Lower leg skin (tissue), 3 donors: ENCODE data around the gene RAB3C.

Experiments used
- CTCF ChIP-seq, 3 donors: fragments of 450-650 bp; IDR thresholded peaks; one replicate each; pipeline ENCODE4 v1.5.1; 2016; ENCODE audit warnings: antibody characterized with exemption in 3 of 3, mild to moderate bottlenecking in 3 of 3, moderate library complexity in 2 of 3
- POLR2A ChIP-seq, 2 donors: fragments of 450-650 bp; IDR thresholded peaks; one replicate each; pipeline ENCODE4 v1.6.1; 2016 to 2017; ENCODE audit warnings: antibody characterized with exemption in 2 of 2, mild to moderate bottlenecking in 1 of 2, moderate library complexity in 1 of 2

- TF ChIP-seq CTCF (IDR thresholded peaks at IDR 0.05), result no peak
- no peak for TF ChIP-seq POLR2A (IDR thresholded peaks at IDR 0.05)
Observed at GRCh38 chr5:58770136-58770535, 187.3 kb downstream of the RAB3C start.
